K562 (cell line): Measurements from ENCODE around the gene CEBPE. TPM values are rescaled to one million over a fixed set of nuclear protein-coding genes. Genes with fewer than 3 reads are reported as not detected.

Experiments
- ATAC-seq: fragments of 200-7000 bp; cut with Tn5 transposase; 3 replicates; pipeline ENCODE4 v1.9.1; 2020; ENCODE audit warnings: moderate library complexity
- BruUV-seq: library from RNA; stranded (reverse); fragments of 400-500 nt; replicated peaks from 2 replicates; lab custom pipeline; 2021; lab: Mats Ljungman, UMichigan
- CTCF ChIA-PET: fragments of 300-600 bp; formaldehyde crosslinking; extraction: SDS; loops from one replicate; lab custom pipeline; 2021; ENCODE audit warnings: low intra/inter-chr PET ratio; lab: Yijun Ruan, JAX
- POLR2A ChIA-PET: fragments of 300-600, 350-650 bp; sonication (Branson Sonifier 250); formaldehyde crosslinking; extraction: SDS; loops from one replicate; lab custom pipeline; 2021; ENCODE audit warnings: antibody characterized with exemption, inconsistent platforms; lab: Yijun Ruan, JAX
- DNase-seq, 4 experiments: peaks; one replicate each; pipeline versions ENCODE4 v3.0.0 to v3.0.0-alpha.2; 2011 to 2018; ENCODE audit warnings: low spot score in 3 of 4, mixed read lengths in 3 of 4; ENCODE audit errors: extremely low read depth in 1 of 4
- FAIRE-seq: peaks from 2 replicates; lab custom pipeline; 2011; peaks lifted over from hg19 to GRCh38; lab: Jason Lieb, UNC
- H2AFZ ChIP-seq: 2 replicates; pipeline ENCODE4 v1.6.0; 2011; ENCODE audit warnings: low read depth, low read length, control low read depth, inconsistent platforms
- H3K27ac ChIP-seq: fragments of 200-600 bp; 3 replicates; pipeline ENCODE4 v1.8.0; 2011; ENCODE audit warnings: low read depth, mild to moderate bottlenecking, control low read depth, inconsistent platforms, low read length, moderate library complexity, mixed read lengths; ENCODE audit errors: extremely low read depth
- H3K27me3 ChIP-seq, 2 experiments: fragments of 300-600 bp in 1 of 2; 2 replicates in 1 of 2; 3 replicates in 1 of 2; pipeline versions ENCODE4 v1.6.0 to v1.8.0; 2011; ENCODE audit warnings: inconsistent platforms in 2 of 2, low read length in 2 of 2, mild to moderate bottlenecking in 1 of 2, mixed read lengths in 1 of 2, moderate library complexity in 1 of 2; ENCODE audit not compliant: control insufficient read depth in 2 of 2, insufficient read depth in 2 of 2
- H3K36me3 ChIP-seq: fragments of 300-600 bp; 3 replicates; pipeline ENCODE4 v1.8.0; 2011; ENCODE audit warnings: mild to moderate bottlenecking, low read length, inconsistent platforms; ENCODE audit not compliant: control insufficient read depth, insufficient read depth
- H3K4me1 ChIP-seq, 2 experiments: fragments of 200-600 bp in 1 of 2; replicated peaks in 1 of 2; 2 replicates in 1 of 2; 3 replicates in 1 of 2; pipeline versions ENCODE4 v1.5.1 to v1.8.0; 2011; ENCODE audit warnings: inconsistent platforms in 2 of 2, low read length in 2 of 2, mild to moderate bottlenecking in 1 of 2, mixed read lengths in 1 of 2, moderate library complexity in 1 of 2; ENCODE audit not compliant: control insufficient read depth in 2 of 2, insufficient read depth in 2 of 2
- H3K4me2 ChIP-seq: 2 replicates; pipeline ENCODE4 v1.6.1; 2011; ENCODE audit warnings: low read length, control low read depth, inconsistent platforms, mixed read lengths; ENCODE audit not compliant: insufficient read depth
- H3K4me3 ChIP-seq: fragments of 200-600 bp; sonication (generic), shearing (Covaris generic); 2 replicates; pipeline ENCODE4 v1.5.1; 2016; ENCODE audit warnings: control low read depth, inconsistent platforms
- H3K79me2 ChIP-seq: fragments of 200-600 bp; 3 replicates; pipeline ENCODE4 v1.8.0; 2011; ENCODE audit warnings: low read length, inconsistent platforms; ENCODE audit not compliant: control insufficient read depth, insufficient read depth
- H3K9ac ChIP-seq, 2 experiments: 2 replicates each; pipeline versions ENCODE4 v1.6.0 to v1.6.1; 2011; ENCODE audit warnings: low read depth in 2 of 2, low read length in 2 of 2, control low read depth in 1 of 2, inconsistent platforms in 1 of 2, mild to moderate bottlenecking in 1 of 2, mixed read lengths in 1 of 2; ENCODE audit not compliant: insufficient read depth in 1 of 2
- H3K9me1 ChIP-seq: one replicate; pipeline ENCODE4 v1.6.0; 2011; ENCODE audit warnings: inconsistent platforms, mild to moderate bottlenecking, low read length, moderate library complexity; ENCODE audit not compliant: control insufficient read depth, insufficient read depth
- H3K9me3 ChIP-seq: replicated peaks from 2 replicates; pipeline ENCODE4 v1.5.1; 2011; ENCODE audit warnings: low read depth, low read length, inconsistent platforms; ENCODE audit not compliant: control insufficient read depth, insufficient read depth
- H4K20me1 ChIP-seq: replicated peaks from 2 replicates; pipeline ENCODE4 v1.6.1; 2011; ENCODE audit warnings: low read length, inconsistent platforms, mixed read lengths; ENCODE audit not compliant: control insufficient read depth, insufficient read depth
- CEBPB ChIP-seq: fragments of 450-650 bp; IDR thresholded peaks from 2 replicates; pipeline ENCODE4 v1.6.1; 2016; ENCODE audit warnings: missing genetic modification characterization, missing compliant biosample characterization
- EHMT2 ChIP-seq: fragments of 450-650 bp; IDR thresholded peaks from 2 replicates; pipeline ENCODE4 v1.6.1; 2018; ENCODE audit warnings: antibody characterized with exemption
- KDM1A ChIP-seq, 2 experiments: fragments of 450-650 bp; IDR thresholded peaks; 2 replicates each; pipeline ENCODE4 v1.6.1; 2016; ENCODE audit warnings: mild to moderate bottlenecking in 2 of 2
- RFX1 ChIP-seq: fragments of 450-650 bp; IDR thresholded peaks from 2 replicates; pipeline ENCODE4 v1.6.1; 2016; ENCODE audit warnings: mild to moderate bottlenecking, moderate library complexity
- ZFP30 ChIP-seq: fragments of 250-450 bp; sonication (Bioruptor Pico); IDR thresholded peaks from 2 replicates; pipeline ENCODE4 v1.8.0; 2022; ENCODE audit warnings: moderate library complexity, mild to moderate bottlenecking, inconsistent platforms, borderline replicate concordance
- ZNF12 ChIP-seq: sonication (generic); formaldehyde crosslinking; IDR thresholded peaks from 2 replicates; pipeline ENCODE4 v1.4.0; 2020; ENCODE audit warnings: mild to moderate bottlenecking, missing genetic modification reagents
- ZNF518B ChIP-seq: fragments of 250-450 bp; sonication (Bioruptor Pico); IDR thresholded peaks from 2 replicates; pipeline ENCODE4 v1.5.0; 2021; ENCODE audit warnings: mild to moderate bottlenecking, moderate library complexity
- ZNF589 ChIP-seq: fragments of 200-800 bp; sonication (Bioruptor generic); IDR thresholded peaks from 2 replicates; pipeline ENCODE4 v1.6.1; 2016; ENCODE audit warnings: low read depth, missing genetic modification characterization, missing compliant biosample characterization
- WGBS: fragments of 100-300 bp; shearing (Covaris generic); methylation state at CpG from one replicate; pipeline ENCODE4 v1.1.6; 2016; ENCODE audit warnings: low coverage, mixed read lengths; ENCODE audit not compliant: insufficient coverage; ENCODE audit errors: missing lambda C conversion rate; 5-methylcytosine and 5-hydroxymethylcytosine counted together
- in situ Hi-C: fragments of 300-500 bp; cut with MboI; formaldehyde crosslinking; loops from 4 replicates; pipeline ENCODE4 v1.15.0; 2018; ENCODE audit warnings: inconsistent platforms, mixed read lengths
- intact Hi-C: fragments of 100-400 bp; cut with micrococcal nuclease; formaldehyde crosslinking; loops from 2 replicates; pipeline ENCODE4 v1.14.2; 2022
- polyA plus RNA-seq, 8 experiments: library from polyadenylated mRNA; depleted of rRNA in 4 of 8; stranded (reverse) in 5 of 8; unstranded in 3 of 8; fragments of >200 nt; fragmentation: Nextera tagmentation in 2 of 8; fragmentation: Illumina TruSeq in 1 of 8; extraction: Ambion mirVana in 2 of 8; extraction: Trizol in 1 of 8; gene quantifications; 2 replicates each; pipeline versions ENCODE4 v1.2.1 to v1.2.3, GENCODE V29; 2011 to 2014; ENCODE audit warnings: inconsistent platforms in 1 of 8, missing spikeins in 1 of 8
- total RNA-seq, 7 experiments: library from RNA; depleted of rRNA in 6 of 7; stranded (reverse); fragments of >200 nt in 6 of 7; fragmentation: Illumina TruSeq in 2 of 7; extraction: Trizol in 2 of 7; gene quantifications; 2 replicates each; pipeline versions ENCODE4 v1.2.1 to v1.2.3, GENCODE V29; 2011 to 2021; ENCODE audit warnings: low replicate concordance in 1 of 7
- TF ChIP-seq, protein P1 (sequence below), 2 experiments: IDR thresholded peaks in 1 of 2; conservative IDR thresholded peaks in 1 of 2; 2 replicates each; pipeline ENCODE4 v1.6.1; 2016; ENCODE audit warnings: low read depth in 2 of 2, mild to moderate bottlenecking in 1 of 2, missing compliant biosample characterization in 1 of 2, missing genetic modification characterization in 1 of 2, moderate library complexity in 1 of 2

The CEBPE gene
- total and polyA plus RNA-seq, 9 of the 15 experiments (the other 6 are each of a cell fraction or from before 2014, with no cell fraction given): 0.09 to 0.15 (median 0.13) TPM; not detected in 6

- TF ChIP-seq ZNF518B (no peak), ZNF589 (CRISPR knock-in tag) (no peak), ZNF12 (no peak), EHMT2 (peak; percentile 57; the same call in 1 of the 2 replicates), ZFP30 (CRISPR knock-in tag) (no peak), KDM1A (IDR thresholded peaks at IDR 0.05) (no peak), CEBPB (tag) (no peak)
- TF ChIP-seq, all 486 proteins: peak for 51
Measured at GRCh38 chr14:23093991-23094665, 24.9 kb downstream of the CEBPE start (continued).

DNA sequence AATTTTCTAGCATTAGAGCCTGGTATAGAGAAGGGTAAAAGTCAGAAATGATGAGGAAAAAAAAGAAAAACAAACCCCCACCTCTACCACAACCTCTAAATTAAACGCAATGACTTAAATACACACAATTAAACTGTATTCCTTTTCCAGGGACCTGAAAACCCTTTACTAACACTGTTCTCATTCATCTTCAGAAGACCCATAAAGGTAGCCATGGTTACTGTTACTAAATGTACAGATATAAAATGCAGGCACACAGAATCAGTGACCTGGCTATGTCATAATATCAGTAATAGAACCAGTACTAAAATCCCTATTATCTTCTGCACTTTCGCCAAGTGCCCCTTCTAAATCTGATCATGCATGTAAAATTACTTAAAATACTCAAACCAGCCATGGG, 25.5 kb downstream of the CEBPE start:
- no peaks in the 10 kb centered on the region for H3K9me3 ChIP-seq
- peaks cover 68% of the 10 kb centered on the region for H3K36me3 ChIP-seq
- DNase-seq (no peak), ATAC-seq (no peak), FAIRE-seq (no peak)
- in situ Hi-C loops: no loop called here
- no peak overlapping the region for H3K27ac ChIP-seq
- H2AFZ ChIP-seq: no peak overlapping the region
- H3K9me1 ChIP-seq: no peaks in the 10 kb centered on the region
- H3K27me3 ChIP-seq: no peaks in the 10 kb centered on the region
- peaks cover 16% of the 10 kb centered on the region for H4K20me1 ChIP-seq
- peak overlapping the region in 1 of 2 experiments; percentile 98; a peak in 2 of 4 replicates for H3K9ac ChIP-seq
- CTCF ChIA-PET: no interaction called here
- no TSS peak for BruUV-seq
- peak overlapping the region; percentile 90 for H3K4me2 ChIP-seq
- peaks cover 82% of the 10 kb centered on the region for H3K79me2 ChIP-seq
- TF ChIP-seq, protein P1, sequence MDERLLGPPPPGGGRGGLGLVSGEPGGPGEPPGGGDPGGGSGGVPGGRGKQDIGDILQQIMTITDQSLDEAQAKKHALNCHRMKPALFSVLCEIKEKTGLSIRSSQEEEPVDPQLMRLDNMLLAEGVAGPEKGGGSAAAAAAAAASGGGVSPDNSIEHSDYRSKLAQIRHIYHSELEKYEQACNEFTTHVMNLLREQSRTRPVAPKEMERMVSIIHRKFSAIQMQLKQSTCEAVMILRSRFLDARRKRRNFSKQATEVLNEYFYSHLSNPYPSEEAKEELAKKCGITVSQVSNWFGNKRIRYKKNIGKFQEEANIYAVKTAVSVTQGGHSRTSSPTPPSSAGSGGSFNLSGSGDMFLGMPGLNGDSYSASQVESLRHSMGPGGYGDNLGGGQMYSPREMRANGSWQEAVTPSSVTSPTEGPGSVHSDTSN (CRISPR knock-in tag; IDR thresholded peaks at IDR 0.05; ENCODE audit: low read depth): no peak
- TF ChIP-seq, protein P1 (tag; conservative IDR thresholded peaks at IDR 0.05; ENCODE audit: low read depth): no peak
- peak; percentile 54; the same call in 1 of the 2 replicates for TF ChIP-seq RFX1
- WGBS: 54% methylated on average over 2 of the region's 2 CpGs
- intact Hi-C loops: no loop called here
- peaks cover 8 to 29% of the 10 kb centered on the region in 2 experiments; a peak in 4 of 5 replicates for H3K4me1 ChIP-seq
- peak overlapping the region; percentile 83 for H3K4me3 ChIP-seq
- POLR2A ChIA-PET: interaction anchor here (2.1 to 3.0 kb wide), 5 partner anchors 13 to 31 kb away, joined by 10 to 34 read pairs (median 20); no protein-coding TSS in a partner anchor
